Kidney tubule cell (primary cell): ENCODE results near the gene DMP1.

Experiments
- DNase-seq: peaks from one replicate; pipeline ENCODE4 v3.0.0-alpha.2; 2018; ENCODE audit warnings: low spot score

Gene DMP1

GRCh38 chr4:87649980-87650379 lies at the start of gene DMP1:
Gene DMP1 (plus strand): TSS chr4:87650280. CDS start chr4:87656493, 6,213 bp downstream.
- DNase-seq = no peak

GRCh38 chr4:87601361-87601760 lies 48.7 kb upstream of the DMP1 start:
- no peak for DNase-seq

- DNase-seq = no peak
Measured at GRCh38 chr4:87608229-87608628, 41.9 kb upstream of the DMP1 start, which contains the start of gene DSPP. Gene DSPP (plus strand): TSS chr4:87608529. CDS start chr4:87610909, 2,380 bp downstream.

GRCh38 chr4:87614292-87614890 lies 35.7 kb upstream of the DMP1 start:
- no peak for DNase-seq

- DNase-seq = no peak
Measured at GRCh38 chr4:87616268-87616667, 33.8 kb upstream of the DMP1 start.

- DNase-seq = no peak
Measured at GRCh38 chr4:87620086-87620485, 30.0 kb upstream of the DMP1 start.

- DNase-seq = no peak
Measured at GRCh38 chr4:87620491-87620890, 29.6 kb upstream of the DMP1 start.

GRCh38 chr4:87622303-87622702 lies 27.8 kb upstream of the DMP1 start:
- no peak for DNase-seq

GRCh38 chr4:87624698-87625097 lies 25.4 kb upstream of the DMP1 start:
- DNase-seq = no peak

- no peak for DNase-seq
Measured at GRCh38 chr4:87631668-87632067, 18.4 kb upstream of the DMP1 start.

- DNase-seq = no peak
Measured at GRCh38 chr4:87632469-87632868, 17.6 kb upstream of the DMP1 start.

GRCh38 chr4:87633243-87633642 lies 16.8 kb upstream of the DMP1 start:
- DNase-seq = peak; percentile 2

- DNase-seq = no peak
Measured at GRCh38 chr4:87644286-87644685, 5.8 kb upstream of the DMP1 start.

GRCh38 chr4:87650938-87651337 lies 858 bp downstream of the DMP1 start:
- DNase-seq = no peak

GRCh38 chr4:87651941-87652340 lies 1.9 kb downstream of the DMP1 start:
- DNase-seq = no peak

- DNase-seq = no peak
Measured at GRCh38 chr4:87654487-87655044, 4.5 kb downstream of the DMP1 start.

GRCh38 chr4:87657525-87657924 lies 7.4 kb downstream of the DMP1 start:
- peak; percentile 88 for DNase-seq

- peak; percentile 77 for DNase-seq
Measured at GRCh38 chr4:87659247-87659931, 9.3 kb downstream of the DMP1 start.

- DNase-seq = no peak
Measured at GRCh38 chr4:87662871-87663270, 12.8 kb downstream of the DMP1 start.

- DNase-seq = no peak
Measured at GRCh38 chr4:87669373-87669772, 19.3 kb downstream of the DMP1 start.

GRCh38 chr4:87677731-87678130 lies 27.7 kb downstream of the DMP1 start:
- DNase-seq = no peak

GRCh38 chr4:87679449-87680169 lies 29.5 kb downstream of the DMP1 start:
- DNase-seq = peak; percentile 59

- no peak for DNase-seq
Measured at GRCh38 chr4:87680271-87680670, 30.2 kb downstream of the DMP1 start.
